H9 (cell line): ENCODE measurements around the gene CES2. TPM values are rescaled to one million over a fixed set of nuclear protein-coding genes. Genes with fewer than 3 reads are reported as not detected.

ENCODE experiments used
- DNase-seq: peaks from one replicate; pipeline ENCODE4 v3.0.0-alpha.2; 2017
- H2AFZ ChIP-seq: one replicate; pipeline ENCODE4 v1.6.1; 2013; ENCODE audit warnings: mild to moderate bottlenecking, low read length, control low read depth, moderate library complexity
- H2AK5ac ChIP-seq: 2 replicates; pipeline ENCODE4 v1.6.1; 2013; ENCODE audit warnings: low read length, control low read depth, mixed read lengths; ENCODE audit not compliant: insufficient read length
- H2BK120ac ChIP-seq: one replicate; pipeline ENCODE4 v1.6.1; 2013; ENCODE audit warnings: low read depth, mild to moderate bottlenecking, low read length, control low read depth, inconsistent platforms; ENCODE audit not compliant: poor library complexity, severe bottlenecking
- H2BK12ac ChIP-seq: 2 replicates; pipeline ENCODE4 v1.6.1; 2013; ENCODE audit warnings: low read length, control low read depth, mixed read lengths, low read depth; ENCODE audit not compliant: insufficient read length
- H2BK15ac ChIP-seq: 2 replicates; pipeline ENCODE4 v1.6.1; 2013; ENCODE audit warnings: low read depth, low read length, control low read depth
- H2BK20ac ChIP-seq: one replicate; pipeline ENCODE4 v1.6.1; 2013; ENCODE audit warnings: low read depth, mild to moderate bottlenecking, low read length, control low read depth, inconsistent platforms; ENCODE audit not compliant: poor library complexity, severe bottlenecking
- H2BK5ac ChIP-seq: 2 replicates; pipeline ENCODE4 v1.6.1; 2013; ENCODE audit warnings: low read length, control low read depth, mixed read lengths; ENCODE audit not compliant: insufficient read length
- H3K14ac ChIP-seq: 2 replicates; pipeline ENCODE4 v1.6.1; 2013; ENCODE audit warnings: low read length, control low read depth; ENCODE audit not compliant: insufficient read depth
- H3K18ac ChIP-seq: 2 replicates; pipeline ENCODE4 v1.6.1; 2013; ENCODE audit warnings: low read depth, mild to moderate bottlenecking, mixed read lengths, low read length, control low read depth; ENCODE audit not compliant: insufficient read length
- H3K23ac ChIP-seq: 2 replicates; pipeline ENCODE4 v1.6.1; 2013; ENCODE audit warnings: low read length, control low read depth, mixed read lengths, low read depth; ENCODE audit not compliant: insufficient read length
- H3K23me2 ChIP-seq: 2 replicates; pipeline ENCODE4 v1.6.1; 2013; ENCODE audit warnings: low read depth, mild to moderate bottlenecking, mixed read lengths, low read length, control low read depth; ENCODE audit not compliant: insufficient read length, poor library complexity, severe bottlenecking
- H3K27ac ChIP-seq: 2 replicates; pipeline ENCODE4 v1.5.1; 2013; ENCODE audit warnings: low read length, control low read depth, mixed read lengths, low read depth; ENCODE audit not compliant: insufficient read length
- H3K27me3 ChIP-seq: 2 replicates; pipeline ENCODE4 v1.6.1; 2013; ENCODE audit warnings: low read length, control low read depth, inconsistent platforms; ENCODE audit not compliant: insufficient read depth
- H3K4ac ChIP-seq: 2 replicates; pipeline ENCODE4 v1.6.1; 2013; ENCODE audit warnings: low read depth, mild to moderate bottlenecking, control low read depth, inconsistent platforms, low read length, moderate library complexity
- H3K4me1 ChIP-seq: 2 replicates; pipeline ENCODE4 v1.6.1; 2013; ENCODE audit warnings: low read length, control low read depth, inconsistent platforms; ENCODE audit not compliant: insufficient read depth
- H3K4me2 ChIP-seq: 2 replicates; pipeline ENCODE4 v1.6.1; 2013; ENCODE audit warnings: low read length, control low read depth, mixed read lengths; ENCODE audit not compliant: insufficient read length, insufficient read depth
- H3K56ac ChIP-seq: 2 replicates; pipeline ENCODE4 v1.6.1; 2013; ENCODE audit warnings: low read depth, mild to moderate bottlenecking, mixed read lengths, low read length, control low read depth; ENCODE audit not compliant: insufficient read length
- H3K79me1 ChIP-seq: 2 replicates; pipeline ENCODE4 v1.6.1; 2013; ENCODE audit warnings: low read depth, mild to moderate bottlenecking, moderate library complexity, low read length, control low read depth, inconsistent platforms; ENCODE audit not compliant: insufficient read depth, poor library complexity, severe bottlenecking
- H3K79me2 ChIP-seq: 2 replicates; pipeline ENCODE4 v1.6.1; 2013; ENCODE audit warnings: low read length, control low read depth, inconsistent platforms; ENCODE audit not compliant: insufficient read depth
- H3K9ac ChIP-seq: 2 replicates; pipeline ENCODE4 v1.6.1; 2013; ENCODE audit warnings: low read length, control low read depth, mixed read lengths; ENCODE audit not compliant: insufficient read length; ENCODE audit errors: extremely low read depth
- H3K9me3 ChIP-seq: one replicate; pipeline ENCODE4 v1.6.1; 2013; ENCODE audit warnings: low read depth, low read length, inconsistent platforms; ENCODE audit not compliant: control insufficient read depth
- H3T11ph ChIP-seq: one replicate; pipeline ENCODE4 v1.6.1; 2013; ENCODE audit warnings: mild to moderate bottlenecking, low read length, control low read depth, inconsistent platforms
- H4K20me1 ChIP-seq: one replicate; pipeline ENCODE4 v1.6.1; 2013; ENCODE audit not compliant: control insufficient read depth, insufficient read length, insufficient read depth
- H4K5ac ChIP-seq: 2 replicates; pipeline ENCODE4 v1.6.1; 2013; ENCODE audit warnings: low read depth, mild to moderate bottlenecking, mixed read lengths, low read length, control low read depth; ENCODE audit not compliant: insufficient read length
- H4K8ac ChIP-seq: replicated peaks from 2 replicates; pipeline ENCODE4 v1.6.1; 2013; ENCODE audit warnings: low read length, control low read depth, mixed read lengths, low read depth; ENCODE audit not compliant: insufficient read length
- H4K91ac ChIP-seq: 2 replicates; pipeline ENCODE4 v1.6.1; 2013; ENCODE audit warnings: low read depth, mild to moderate bottlenecking, moderate library complexity, mixed read lengths, low read length, control low read depth; ENCODE audit not compliant: insufficient read length
- H3K27ac Mint-ChIP-seq, 3 experiments: 2 replicates in 2 of 3; 3 replicates in 1 of 3; pipeline ENCODE4 v1.8.0; 2020 to 2021; ENCODE audit warnings: mixed read lengths in 3 of 3, mild to moderate bottlenecking in 1 of 3, moderate library complexity in 1 of 3
- H3K27me3 Mint-ChIP-seq: 2 replicates; pipeline ENCODE4 v1.8.0; 2021; ENCODE audit warnings: low read depth, mild to moderate bottlenecking, moderate library complexity, mixed read lengths
- H3K36me3 Mint-ChIP-seq, 3 experiments: 2 replicates in 2 of 3; 3 replicates in 1 of 3; pipeline ENCODE4 v1.8.0; 2020 to 2021; ENCODE audit warnings: low read depth in 3 of 3, mixed read lengths in 3 of 3; ENCODE audit not compliant: insufficient read depth in 1 of 3
- H3K4me1 Mint-ChIP-seq, 2 experiments: 2 replicates each; pipeline ENCODE4 v1.8.0; 2020; ENCODE audit warnings: mixed read lengths in 2 of 2
- H3K4me3 Mint-ChIP-seq, 2 experiments: 2 replicates in 1 of 2; 3 replicates in 1 of 2; pipeline ENCODE4 v1.8.0; 2020 to 2021; ENCODE audit warnings: mild to moderate bottlenecking in 2 of 2, mixed read lengths in 2 of 2, moderate library complexity in 1 of 2
- H3K9me3 Mint-ChIP-seq, 2 experiments: 2 replicates in 1 of 2; 3 replicates in 1 of 2; pipeline ENCODE4 v1.8.0; 2020; ENCODE audit warnings: mild to moderate bottlenecking in 2 of 2, mixed read lengths in 2 of 2, moderate library complexity in 1 of 2
- WGBS: extraction: QIAGEN DNeasy Blood & Tissue Kit; methylation state at CpG from one replicate; pipeline ENCODE4 v1.1.7; 2013; ENCODE audit warnings: missing lambda C conversion rate, low lambda C conversion rate, mixed read lengths; ENCODE audit not compliant: insufficient read length; ENCODE audit errors: extremely low coverage; 5-methylcytosine and 5-hydroxymethylcytosine counted together
- total RNA-seq: library from RNA; stranded (reverse); gene quantifications from 2 replicates; pipeline ENCODE4 v1.2.1, GENCODE V29; 2021
- TF ChIP-seq, protein P1 (sequence below): fragments of 200-600 bp; sonication (generic); conservative IDR thresholded peaks from 3 replicates; pipeline ENCODE4 v1.8.0; 2021; ENCODE audit warnings: antibody characterized with exemption, mild to moderate bottlenecking

Gene CES2
- total RNA-seq, 1 experiment from 2014 or later, result 28.2 TPM

DNA sequence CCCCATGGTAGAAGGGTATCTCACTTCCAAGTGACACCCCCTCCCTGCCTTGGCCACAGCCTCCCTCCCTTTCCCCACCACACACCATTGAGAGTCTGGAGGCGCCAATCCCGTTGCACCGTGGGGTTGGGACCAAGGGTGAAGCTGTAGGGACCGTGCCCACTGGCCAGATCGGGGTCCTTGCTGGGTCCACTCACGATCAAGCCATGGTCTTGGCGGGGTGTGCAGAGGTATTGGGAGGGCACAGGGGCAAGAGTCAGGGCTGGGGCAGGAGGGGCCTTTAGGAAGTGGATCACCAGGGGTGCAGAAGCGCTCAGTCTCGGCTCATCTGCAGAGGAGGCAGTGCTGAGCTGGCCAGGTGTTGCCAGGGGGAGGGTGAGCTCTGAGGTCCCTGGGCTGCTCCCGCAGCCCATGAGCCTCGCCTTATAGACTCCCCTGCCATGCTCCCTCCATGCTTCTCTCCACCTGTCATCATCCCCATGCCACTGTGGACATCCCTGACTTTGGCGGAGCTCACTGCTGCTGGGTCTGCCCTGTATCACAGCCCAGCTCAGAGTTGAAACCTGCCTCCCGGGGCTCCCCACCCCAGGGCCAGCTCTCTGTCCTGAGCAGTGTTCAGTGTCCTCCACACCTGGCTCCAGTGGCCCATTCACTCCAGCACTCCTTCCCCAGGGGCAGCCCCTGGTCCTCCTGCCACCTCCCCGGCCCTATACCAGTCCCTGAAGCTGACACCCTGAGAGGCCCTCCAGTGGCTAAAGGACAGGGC, 25.0 kb upstream of the CES2 start:
- Histone ChIP-seq H3K4me2 (no peak overlapping the region), H3K18ac (no peak overlapping the region), H3K23me2 (no peaks in the 10 kb centered on the region), H3K4ac (no peak overlapping the region), H3K14ac (no peak overlapping the region), H3K56ac (no peak overlapping the region), H3T11ph (no peak overlapping the region), H3K27ac (no peak overlapping the region), H4K91ac (no peak overlapping the region), H4K8ac (no peak overlapping the region), H4K20me1 (no peaks in the 10 kb centered on the region), H3K9me3 (no peaks in the 10 kb centered on the region), H2BK15ac (no peak overlapping the region), H3K23ac (no peak overlapping the region), H3K9ac (no peak overlapping the region), H3K79me2 (no peaks in the 10 kb centered on the region), H2BK120ac (no peak overlapping the region), H2AK5ac (no peak overlapping the region), H2BK20ac (no peak overlapping the region), H2BK5ac (no peak overlapping the region), H2AFZ (no peak overlapping the region), H3K79me1 (no peaks in the 10 kb centered on the region), H3K27me3 (no peaks in the 10 kb centered on the region), H4K5ac (no peak overlapping the region), H2BK12ac (no peak overlapping the region), H3K4me1 (no peaks in the 10 kb centered on the region)
- no peak overlapping the region for H3K27ac Mint-ChIP-seq
- H3K4me3 Mint-ChIP-seq, result no peak overlapping the region
- DNase-seq, result no peak
- H3K4me1 Mint-ChIP-seq, result peaks cover 2 to 12% of the 10 kb centered on the region in 2 experiments; a peak in 3 of 4 replicates
- TF ChIP-seq, protein P1, sequence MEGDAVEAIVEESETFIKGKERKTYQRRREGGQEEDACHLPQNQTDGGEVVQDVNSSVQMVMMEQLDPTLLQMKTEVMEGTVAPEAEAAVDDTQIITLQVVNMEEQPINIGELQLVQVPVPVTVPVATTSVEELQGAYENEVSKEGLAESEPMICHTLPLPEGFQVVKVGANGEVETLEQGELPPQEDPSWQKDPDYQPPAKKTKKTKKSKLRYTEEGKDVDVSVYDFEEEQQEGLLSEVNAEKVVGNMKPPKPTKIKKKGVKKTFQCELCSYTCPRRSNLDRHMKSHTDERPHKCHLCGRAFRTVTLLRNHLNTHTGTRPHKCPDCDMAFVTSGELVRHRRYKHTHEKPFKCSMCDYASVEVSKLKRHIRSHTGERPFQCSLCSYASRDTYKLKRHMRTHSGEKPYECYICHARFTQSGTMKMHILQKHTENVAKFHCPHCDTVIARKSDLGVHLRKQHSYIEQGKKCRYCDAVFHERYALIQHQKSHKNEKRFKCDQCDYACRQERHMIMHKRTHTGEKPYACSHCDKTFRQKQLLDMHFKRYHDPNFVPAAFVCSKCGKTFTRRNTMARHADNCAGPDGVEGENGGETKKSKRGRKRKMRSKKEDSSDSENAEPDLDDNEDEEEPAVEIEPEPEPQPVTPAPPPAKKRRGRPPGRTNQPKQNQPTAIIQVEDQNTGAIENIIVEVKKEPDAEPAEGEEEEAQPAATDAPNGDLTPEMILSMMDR, result no peak
- no CpG with 5 or more reads among the region's 14 CpGs for WGBS
- H3K9me3 Mint-ChIP-seq, result no peaks in the 10 kb centered on the region
- H3K36me3 Mint-ChIP-seq, result no peaks in the 10 kb centered on the region
- H3K27me3 Mint-ChIP-seq, result peaks cover 32% of the 10 kb centered on the region
